Measurements from ENCODE around the gene RARB. TPM values are rescaled to one million over a fixed set of nuclear protein-coding genes. Genes with fewer than 3 reads are reported as not detected.

RARB gene
- total and polyA plus RNA-seq, 9 donors = 3.5 to 13.4 (median 7.9) TPM

DNA sequence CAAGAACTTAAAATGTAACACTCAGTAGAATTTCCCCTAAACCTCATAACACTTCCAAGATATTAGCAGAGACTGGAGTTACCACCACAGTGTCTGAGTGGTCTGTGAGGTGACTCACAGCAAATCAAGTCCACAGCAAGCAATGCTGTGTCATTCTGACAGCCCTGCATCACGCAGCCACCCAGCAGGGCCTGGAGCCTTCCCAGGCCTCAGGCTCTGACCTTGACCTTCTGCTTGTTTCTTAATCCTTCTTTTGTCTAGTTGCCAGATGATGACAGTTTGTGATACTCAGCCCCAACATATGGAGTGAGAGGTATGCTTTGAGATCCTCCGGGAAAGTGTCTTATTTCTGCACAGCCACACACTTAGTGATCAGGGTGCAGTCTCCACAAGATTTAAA lies 154.2 kb downstream of the RARB start:
- Histone ChIP-seq H3K27ac (no peak overlapping the region), H3K4me1 (ENCODE audit: insufficient read depth) (no peaks in the 10 kb centered on the region), H3K27me3 (no peaks in the 10 kb centered on the region), H3K36me3 (no peaks in the 10 kb centered on the region), H3K4me3 (no peak overlapping the region), H3K9me3 (peaks cover 0 to 4% of the 10 kb centered on the region in 2 donors)
- DNase-seq = no peak
- WGBS, 3 donors = 87 to 91% (median 89%) methylated on average over 2 of the region's 2 CpGs
- intact Hi-C loops (cut with DNase I) = no loop called here
- TF ChIP-seq POLR2A (IDR thresholded peaks at IDR 0.05) (no peak), EP300 (IDR thresholded peaks at IDR 0.05) (no peak)
- TF ChIP-seq, protein P1, sequence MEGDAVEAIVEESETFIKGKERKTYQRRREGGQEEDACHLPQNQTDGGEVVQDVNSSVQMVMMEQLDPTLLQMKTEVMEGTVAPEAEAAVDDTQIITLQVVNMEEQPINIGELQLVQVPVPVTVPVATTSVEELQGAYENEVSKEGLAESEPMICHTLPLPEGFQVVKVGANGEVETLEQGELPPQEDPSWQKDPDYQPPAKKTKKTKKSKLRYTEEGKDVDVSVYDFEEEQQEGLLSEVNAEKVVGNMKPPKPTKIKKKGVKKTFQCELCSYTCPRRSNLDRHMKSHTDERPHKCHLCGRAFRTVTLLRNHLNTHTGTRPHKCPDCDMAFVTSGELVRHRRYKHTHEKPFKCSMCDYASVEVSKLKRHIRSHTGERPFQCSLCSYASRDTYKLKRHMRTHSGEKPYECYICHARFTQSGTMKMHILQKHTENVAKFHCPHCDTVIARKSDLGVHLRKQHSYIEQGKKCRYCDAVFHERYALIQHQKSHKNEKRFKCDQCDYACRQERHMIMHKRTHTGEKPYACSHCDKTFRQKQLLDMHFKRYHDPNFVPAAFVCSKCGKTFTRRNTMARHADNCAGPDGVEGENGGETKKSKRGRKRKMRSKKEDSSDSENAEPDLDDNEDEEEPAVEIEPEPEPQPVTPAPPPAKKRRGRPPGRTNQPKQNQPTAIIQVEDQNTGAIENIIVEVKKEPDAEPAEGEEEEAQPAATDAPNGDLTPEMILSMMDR (IDR thresholded peaks at IDR 0.05) = no peak

DNA sequence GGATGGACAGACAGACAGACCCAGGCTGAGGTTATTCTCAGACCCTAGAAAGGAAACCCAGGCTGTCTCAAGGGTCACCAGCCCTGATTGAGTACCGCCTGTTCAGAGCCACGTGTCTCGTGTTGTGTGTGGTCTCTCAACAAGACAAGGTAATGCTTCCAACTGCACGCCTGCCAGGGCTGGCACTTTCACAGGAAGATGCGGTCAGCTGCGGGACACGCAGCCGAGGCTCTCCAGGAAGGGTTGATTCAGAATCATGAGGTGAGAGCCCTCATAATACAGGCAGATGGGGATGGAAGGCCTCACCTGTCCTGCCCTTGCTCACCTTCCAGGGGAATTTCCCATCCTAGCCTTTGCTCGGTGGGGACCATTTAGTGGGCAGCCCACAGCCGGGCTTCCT lies 155.3 kb downstream of the RARB start:
- H3K36me3 ChIP-seq = no peaks in the 10 kb centered on the region

DNA sequence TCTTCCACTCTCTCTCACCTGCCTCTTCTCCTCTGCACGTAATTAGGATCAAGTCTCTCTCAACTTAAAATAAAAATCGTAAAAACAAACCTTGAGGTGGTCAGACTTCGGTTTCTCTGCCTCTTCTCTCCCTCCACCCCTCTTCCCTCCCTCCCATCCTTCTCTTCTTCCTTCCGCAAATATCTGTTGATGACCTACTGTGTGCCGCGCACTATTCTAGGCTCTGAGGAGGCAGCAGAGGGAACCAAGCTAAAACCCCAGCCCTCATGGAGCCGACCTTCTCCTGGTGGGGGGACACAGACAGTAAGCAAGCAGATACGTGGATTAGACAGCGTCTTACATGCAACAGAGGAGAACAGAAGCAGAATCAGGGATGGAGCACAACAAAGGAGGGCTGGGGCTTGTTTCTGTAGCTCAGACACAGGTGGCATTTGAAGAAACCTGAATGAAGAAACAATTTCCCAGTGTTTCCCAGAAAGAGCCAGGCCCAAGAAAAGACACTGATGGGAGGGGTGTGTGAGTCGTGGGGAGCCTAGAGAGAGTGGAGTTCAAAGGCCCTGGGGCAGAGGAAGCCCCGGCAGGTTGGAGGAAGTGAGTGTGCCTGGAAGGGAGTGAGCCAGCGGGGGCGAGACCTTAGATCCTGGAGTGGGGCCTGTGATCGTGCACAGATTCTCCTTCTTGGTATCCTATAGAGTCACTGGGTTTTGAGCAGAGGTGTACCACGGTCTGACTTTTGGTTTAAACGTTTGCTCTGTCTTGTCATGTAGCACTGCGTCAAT lies 156.1 kb downstream of the RARB start:
- DNase-seq = no peak
- no peaks in the 10 kb centered on the region for H3K36me3 ChIP-seq
- TF ChIP-seq EP300 (IDR thresholded peaks at IDR 0.05) (no peak), POLR2A (IDR thresholded peaks at IDR 0.05) (no peak)
- TF ChIP-seq, protein P1 (IDR thresholded peaks at IDR 0.05) = no peak

More for the DNA sequence above, 155.3 kb downstream of the RARB start:
- DNase-seq = no peak
- Histone ChIP-seq H3K4me3 (no peak overlapping the region), H3K4me1 (ENCODE audit: insufficient read depth) (no peaks in the 10 kb centered on the region), H3K9me3 (peaks cover 0 to 4% of the 10 kb centered on the region in 2 donors), H3K27ac (no peak overlapping the region), H3K27me3 (no peaks in the 10 kb centered on the region)
- intact Hi-C loops (cut with DNase I) = no loop called here
- TF ChIP-seq, protein P1 (IDR thresholded peaks at IDR 0.05) = no peak
- no peak for TF ChIP-seq POLR2A (IDR thresholded peaks at IDR 0.05)
- 92 to 94% (median 93%) methylated on average over 10 of the region's 10 CpGs for WGBS, 3 donors

DNA sequence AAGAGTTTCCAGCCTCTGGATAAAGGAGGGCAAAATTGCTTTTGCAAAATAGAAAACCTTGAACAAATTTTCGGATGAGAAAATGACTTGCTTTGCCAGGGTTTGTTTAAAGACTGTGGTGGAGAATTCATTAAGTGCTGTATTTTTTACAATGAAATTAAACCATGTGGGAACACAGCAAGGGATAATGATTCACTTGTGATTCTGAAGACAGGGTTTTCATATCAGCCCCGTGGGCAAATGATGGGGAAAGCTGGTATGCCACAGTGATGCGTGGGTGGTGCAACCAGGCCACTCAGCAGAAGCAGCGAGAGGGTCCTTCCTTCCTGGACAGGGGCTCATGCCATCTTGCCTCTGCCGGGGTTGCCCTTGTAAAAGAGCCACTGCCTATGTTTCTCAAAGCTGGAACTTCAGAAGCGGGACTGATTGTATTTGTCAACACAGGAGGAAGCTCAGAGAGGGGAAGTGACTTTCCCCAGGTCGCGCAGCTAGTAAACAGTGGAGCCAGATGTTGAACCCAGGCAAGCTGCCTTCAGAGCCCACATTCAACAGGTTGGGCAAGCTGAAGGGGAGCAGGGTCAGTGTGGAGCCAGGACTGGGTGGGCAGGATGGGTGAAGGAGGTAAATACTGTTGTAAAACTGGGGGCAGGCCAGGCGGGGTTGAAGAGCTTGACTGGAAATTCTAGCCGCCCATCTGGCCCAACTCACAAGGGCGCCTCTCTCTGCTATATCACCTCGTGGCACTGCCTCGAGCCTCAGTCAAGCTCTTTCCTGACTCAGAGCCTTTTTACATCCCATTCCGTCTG lies 157.5 kb downstream of the RARB start:
- no peaks in the 10 kb centered on the region for H3K4me1 ChIP-seq (ENCODE audit: insufficient read depth)
- 84 to 86% (median 86%) methylated on average over 14 of the region's 14 CpGs for WGBS, 3 donors
- no peak for DNase-seq
- intact Hi-C loops (cut with DNase I) = no loop called here
- no peak overlapping the region for H3K4me3 ChIP-seq
- H3K27me3 ChIP-seq = no peaks in the 10 kb centered on the region
- H3K36me3 ChIP-seq = no peaks in the 10 kb centered on the region
- no peak overlapping the region for H3K27ac ChIP-seq
- H3K9me3 ChIP-seq = peaks cover 0 to 4% of the 10 kb centered on the region in 2 donors
- TF ChIP-seq, protein P1 (IDR thresholded peaks at IDR 0.05) = no peak
- TF ChIP-seq POLR2A (IDR thresholded peaks at IDR 0.05) (no peak), EP300 (IDR thresholded peaks at IDR 0.05) (no peak)

More for the DNA sequence above, 156.1 kb downstream of the RARB start:
- peaks cover 0 to 4% of the 10 kb centered on the region in 2 donors for H3K9me3 ChIP-seq
- 84 to 94% (median 87%) methylated on average over 17 of the region's 17 CpGs for WGBS, 3 donors
- intact Hi-C loops (cut with DNase I) = no loop called here
- no peak overlapping the region for H3K27ac ChIP-seq
- H3K4me1 ChIP-seq (ENCODE audit: insufficient read depth) = no peaks in the 10 kb centered on the region
- H3K4me3 ChIP-seq = no peak overlapping the region
- H3K27me3 ChIP-seq = no peaks in the 10 kb centered on the region
